ENCODE data around the gene MIEF1.

DNA sequence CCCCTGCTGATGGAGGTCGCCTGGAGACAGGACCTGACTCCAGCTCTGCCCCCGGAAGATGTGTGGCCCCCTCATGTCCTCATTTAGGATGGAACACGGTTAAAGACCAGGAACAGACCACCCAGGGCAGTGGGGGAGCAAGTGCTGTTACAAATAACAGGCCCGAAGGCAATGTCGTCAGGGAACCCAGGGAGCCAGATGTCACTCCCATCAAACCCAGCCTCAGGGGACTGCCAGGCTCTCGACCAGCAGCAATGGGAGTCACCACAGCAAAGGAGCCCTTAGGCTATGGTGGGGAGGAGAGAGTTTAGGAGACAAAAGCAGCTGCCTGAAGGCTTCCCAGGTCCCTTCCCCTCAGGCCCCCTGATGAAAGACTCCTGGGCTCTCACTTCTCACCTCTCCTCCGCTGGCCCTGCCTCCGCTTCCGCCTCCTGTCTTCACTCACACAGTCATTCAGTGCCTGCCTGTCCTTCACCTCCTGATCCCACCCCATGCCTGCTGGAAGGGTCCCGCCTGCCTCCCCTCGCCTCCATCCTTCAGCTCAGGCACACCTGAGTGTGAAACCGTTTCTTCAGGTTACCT lies 26.1 kb downstream of the MIEF1 start:
- no peak for TF ChIP-seq POLR2A (IDR thresholded peaks at IDR 0.05)
- TF ChIP-seq, protein P1, sequence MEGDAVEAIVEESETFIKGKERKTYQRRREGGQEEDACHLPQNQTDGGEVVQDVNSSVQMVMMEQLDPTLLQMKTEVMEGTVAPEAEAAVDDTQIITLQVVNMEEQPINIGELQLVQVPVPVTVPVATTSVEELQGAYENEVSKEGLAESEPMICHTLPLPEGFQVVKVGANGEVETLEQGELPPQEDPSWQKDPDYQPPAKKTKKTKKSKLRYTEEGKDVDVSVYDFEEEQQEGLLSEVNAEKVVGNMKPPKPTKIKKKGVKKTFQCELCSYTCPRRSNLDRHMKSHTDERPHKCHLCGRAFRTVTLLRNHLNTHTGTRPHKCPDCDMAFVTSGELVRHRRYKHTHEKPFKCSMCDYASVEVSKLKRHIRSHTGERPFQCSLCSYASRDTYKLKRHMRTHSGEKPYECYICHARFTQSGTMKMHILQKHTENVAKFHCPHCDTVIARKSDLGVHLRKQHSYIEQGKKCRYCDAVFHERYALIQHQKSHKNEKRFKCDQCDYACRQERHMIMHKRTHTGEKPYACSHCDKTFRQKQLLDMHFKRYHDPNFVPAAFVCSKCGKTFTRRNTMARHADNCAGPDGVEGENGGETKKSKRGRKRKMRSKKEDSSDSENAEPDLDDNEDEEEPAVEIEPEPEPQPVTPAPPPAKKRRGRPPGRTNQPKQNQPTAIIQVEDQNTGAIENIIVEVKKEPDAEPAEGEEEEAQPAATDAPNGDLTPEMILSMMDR (IDR thresholded peaks at IDR 0.05), result no peak
